ENCODE measurements around the gene GCLC. TPM values are rescaled to one million over a fixed set of nuclear protein-coding genes. Genes with fewer than 3 reads are reported as not detected.
A peak's percentile ranks its signal among the peaks of the same experiment; 100 is the strongest.

GCLC gene
- total and polyA plus RNA-seq, 9 of the 15 experiments (the other 6 are each of a cell fraction or from before 2014, with no cell fraction given): 3.9 to 20.0 (median 9.4) TPM

DNA sequence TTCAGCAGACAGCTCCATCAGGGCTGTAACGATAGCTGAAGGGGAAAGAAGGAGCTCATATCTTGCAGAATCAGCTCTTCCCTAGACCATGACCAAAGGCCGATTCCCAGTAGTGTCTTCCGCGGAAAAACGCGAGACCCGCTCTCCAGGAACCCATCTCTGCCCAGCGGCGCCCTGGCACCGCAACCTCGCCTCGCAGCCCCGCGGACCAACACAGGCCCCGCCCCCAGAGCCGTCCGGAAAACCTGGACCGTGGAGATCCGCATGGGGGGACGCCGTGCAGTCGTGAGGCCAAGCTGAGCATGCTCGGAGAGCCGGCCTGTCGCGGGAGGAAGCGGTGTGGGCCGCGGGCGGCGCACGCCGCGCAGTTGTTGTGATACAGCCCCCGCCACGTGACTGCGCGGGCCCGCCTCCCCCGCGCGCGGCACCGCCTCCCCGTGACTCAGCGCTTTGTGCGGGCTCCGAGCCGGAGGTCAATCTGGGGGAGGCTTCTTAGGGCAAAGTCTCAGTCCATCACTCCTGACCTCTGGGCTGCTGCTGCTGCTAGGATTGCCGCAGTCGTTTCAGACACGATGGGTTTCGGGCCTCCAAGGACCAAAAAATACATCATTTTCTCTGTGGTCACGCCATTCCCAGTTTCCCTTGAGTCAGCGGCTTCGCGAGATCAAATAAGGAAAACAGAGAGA lies 3.1 kb upstream of the GCLC start (continued):
- TF ChIP-seq NR4A1 (CRISPR knock-in tag; IDR thresholded peaks at IDR 0.05) (no peak), NR4A1 (tag; IDR thresholded peaks at IDR 0.05) (no peak), NFIX (CRISPR knock-in tag; IDR thresholded peaks at IDR 0.05; ENCODE audit: low read depth) (no peak), BRD4 (IDR thresholded peaks at IDR 0.05) (no peak), KHSRP (IDR thresholded peaks at IDR 0.05) (no peak), ARNT (IDR thresholded peaks at IDR 0.05) (no peak), ESRRB (CRISPR knock-in tag; IDR thresholded peaks at IDR 0.05; ENCODE audit: borderline replicate concordance) (no peak), MYC (IDR thresholded peaks at IDR 0.05; ENCODE audit: low read depth, low read length) (peak; percentile 93), MYC (CRISPR knock-in tag; IDR thresholded peaks at IDR 0.05; ENCODE audit: borderline replicate concordance, low read depth) (no peak), HLTF (IDR thresholded peaks at IDR 0.05) (no peak), RBM14 (IDR thresholded peaks at IDR 0.05; ENCODE audit: borderline replicate concordance, insufficient read depth, low read depth, low read length) (no peak), KLF10 (CRISPR knock-in tag; IDR thresholded peaks at IDR 0.05) (no peak), MEF2A (IDR thresholded peaks at IDR 0.05; ENCODE audit: control insufficient read depth, low read depth, low read length) (no peak), ARID2 (IDR thresholded peaks at IDR 0.05) (no peak), ETV6 (IDR thresholded peaks at IDR 0.05; ENCODE audit: borderline replicate concordance in 1 of 2, low read depth in 2 of 2, low read length in 1 of 2) (no peak; a peak in 1 of 4 replicates), ETV6 (CRISPR knock-in tag; IDR thresholded peaks at IDR 0.05; ENCODE audit: borderline replicate concordance) (no peak), YBX1 (IDR thresholded peaks at IDR 0.05) (no peak), ZNF197 (CRISPR knock-in tag; IDR thresholded peaks at IDR 0.05; ENCODE audit: low read depth) (no peak), STAG1 (CRISPR knock-in tag; IDR thresholded peaks at IDR 0.05; ENCODE audit: borderline replicate concordance) (no peak)
- TF ChIP-seq, protein P1, sequence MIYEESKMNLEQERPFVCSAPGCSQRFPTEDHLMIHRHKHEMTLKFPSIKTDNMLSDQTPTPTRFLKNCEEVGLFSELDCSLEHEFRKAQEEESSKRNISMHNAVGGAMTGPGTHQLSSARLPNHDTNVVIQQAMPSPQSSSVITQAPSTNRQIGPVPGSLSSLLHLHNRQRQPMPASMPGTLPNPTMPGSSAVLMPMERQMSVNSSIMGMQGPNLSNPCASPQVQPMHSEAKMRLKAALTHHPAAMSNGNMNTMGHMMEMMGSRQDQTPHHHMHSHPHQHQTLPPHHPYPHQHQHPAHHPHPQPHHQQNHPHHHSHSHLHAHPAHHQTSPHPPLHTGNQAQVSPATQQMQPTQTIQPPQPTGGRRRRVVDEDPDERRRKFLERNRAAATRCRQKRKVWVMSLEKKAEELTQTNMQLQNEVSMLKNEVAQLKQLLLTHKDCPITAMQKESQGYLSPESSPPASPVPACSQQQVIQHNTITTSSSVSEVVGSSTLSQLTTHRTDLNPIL (CRISPR knock-in tag; IDR thresholded peaks at IDR 0.05): no peak
- TF ChIP-seq, protein P2, sequence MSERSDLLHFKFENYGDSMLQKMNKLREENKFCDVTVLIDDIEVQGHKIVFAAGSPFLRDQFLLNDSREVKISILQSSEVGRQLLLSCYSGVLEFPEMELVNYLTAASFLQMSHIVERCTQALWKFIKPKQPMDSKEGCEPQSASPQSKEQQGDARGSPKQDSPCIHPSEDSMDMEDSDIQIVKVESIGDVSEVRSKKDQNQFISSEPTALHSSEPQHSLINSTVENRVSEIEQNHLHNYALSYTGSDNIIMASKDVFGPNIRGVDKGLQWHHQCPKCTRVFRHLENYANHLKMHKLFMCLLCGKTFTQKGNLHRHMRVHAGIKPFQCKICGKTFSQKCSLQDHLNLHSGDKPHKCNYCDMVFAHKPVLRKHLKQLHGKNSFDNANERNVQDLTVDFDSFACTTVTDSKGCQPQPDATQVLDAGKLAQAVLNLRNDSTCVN (CRISPR knock-in tag; IDR thresholded peaks at IDR 0.05): no peak
- TF ChIP-seq, protein P3, sequence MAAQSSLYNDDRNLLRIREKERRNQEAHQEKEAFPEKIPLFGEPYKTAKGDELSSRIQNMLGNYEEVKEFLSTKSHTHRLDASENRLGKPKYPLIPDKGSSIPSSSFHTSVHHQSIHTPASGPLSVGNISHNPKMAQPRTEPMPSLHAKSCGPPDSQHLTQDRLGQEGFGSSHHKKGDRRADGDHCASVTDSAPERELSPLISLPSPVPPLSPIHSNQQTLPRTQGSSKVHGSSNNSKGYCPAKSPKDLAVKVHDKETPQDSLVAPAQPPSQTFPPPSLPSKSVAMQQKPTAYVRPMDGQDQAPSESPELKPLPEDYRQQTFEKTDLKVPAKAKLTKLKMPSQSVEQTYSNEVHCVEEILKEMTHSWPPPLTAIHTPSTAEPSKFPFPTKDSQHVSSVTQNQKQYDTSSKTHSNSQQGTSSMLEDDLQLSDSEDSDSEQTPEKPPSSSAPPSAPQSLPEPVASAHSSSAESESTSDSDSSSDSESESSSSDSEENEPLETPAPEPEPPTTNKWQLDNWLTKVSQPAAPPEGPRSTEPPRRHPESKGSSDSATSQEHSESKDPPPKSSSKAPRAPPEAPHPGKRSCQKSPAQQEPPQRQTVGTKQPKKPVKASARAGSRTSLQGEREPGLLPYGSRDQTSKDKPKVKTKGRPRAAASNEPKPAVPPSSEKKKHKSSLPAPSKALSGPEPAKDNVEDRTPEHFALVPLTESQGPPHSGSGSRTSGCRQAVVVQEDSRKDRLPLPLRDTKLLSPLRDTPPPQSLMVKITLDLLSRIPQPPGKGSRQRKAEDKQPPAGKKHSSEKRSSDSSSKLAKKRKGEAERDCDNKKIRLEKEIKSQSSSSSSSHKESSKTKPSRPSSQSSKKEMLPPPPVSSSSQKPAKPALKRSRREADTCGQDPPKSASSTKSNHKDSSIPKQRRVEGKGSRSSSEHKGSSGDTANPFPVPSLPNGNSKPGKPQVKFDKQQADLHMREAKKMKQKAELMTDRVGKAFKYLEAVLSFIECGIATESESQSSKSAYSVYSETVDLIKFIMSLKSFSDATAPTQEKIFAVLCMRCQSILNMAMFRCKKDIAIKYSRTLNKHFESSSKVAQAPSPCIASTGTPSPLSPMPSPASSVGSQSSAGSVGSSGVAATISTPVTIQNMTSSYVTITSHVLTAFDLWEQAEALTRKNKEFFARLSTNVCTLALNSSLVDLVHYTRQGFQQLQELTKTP (IDR thresholded peaks at IDR 0.05; ENCODE audit: low read depth in 1 of 2, partially characterized antibody in 2 of 2): no peak
- TF ChIP-seq, protein P4, sequence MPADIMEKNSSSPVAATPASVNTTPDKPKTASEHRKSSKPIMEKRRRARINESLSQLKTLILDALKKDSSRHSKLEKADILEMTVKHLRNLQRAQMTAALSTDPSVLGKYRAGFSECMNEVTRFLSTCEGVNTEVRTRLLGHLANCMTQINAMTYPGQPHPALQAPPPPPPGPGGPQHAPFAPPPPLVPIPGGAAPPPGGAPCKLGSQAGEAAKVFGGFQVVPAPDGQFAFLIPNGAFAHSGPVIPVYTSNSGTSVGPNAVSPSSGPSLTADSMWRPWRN (IDR thresholded peaks at IDR 0.05; ENCODE audit: low read depth): peak; percentile 94

All from K562 (cell line).